D721Med (cell line): ENCODE results near the gene OR7G3.

Source experiments
- DNase-seq: peaks from one replicate; pipeline ENCODE4 v3.0.0; 2011; ENCODE audit warnings: low spot score; ENCODE audit not compliant: insufficient read length
- FAIRE-seq: peaks from 2 replicates; lab custom pipeline; 2011; peaks lifted over from hg19 to GRCh38; lab: Jason Lieb, UNC
- TF ChIP-seq, protein P1 (sequence below): IDR thresholded peaks from 2 replicates; pipeline ENCODE4 v1.5.1; 2012; ENCODE audit warnings: mild to moderate bottlenecking, control low read depth; ENCODE audit not compliant: insufficient read depth; ENCODE audit errors: missing control alignments

OR7G3 gene

DNA sequence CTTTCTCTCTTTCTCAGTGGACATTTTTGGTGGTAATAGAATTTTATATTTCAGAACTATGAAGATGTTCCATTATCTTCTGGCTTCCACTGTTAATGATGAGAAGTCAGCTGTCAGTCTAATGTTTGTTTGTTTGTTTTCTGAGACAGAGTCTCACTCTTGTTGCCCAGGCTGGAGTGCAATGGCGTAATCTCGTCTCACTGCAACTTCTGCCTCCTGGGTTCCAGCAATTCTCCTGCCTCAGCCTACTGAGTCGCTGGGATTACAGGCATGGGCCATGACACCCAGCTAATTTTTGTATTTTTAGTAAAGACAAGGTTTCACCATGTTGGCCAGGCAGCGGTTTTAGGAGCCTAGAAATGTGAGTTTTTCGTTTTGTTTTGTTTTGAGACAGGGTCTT, 18.2 kb upstream of the OR7G3 start:
- FAIRE-seq: no peak
- TF ChIP-seq, protein P1, sequence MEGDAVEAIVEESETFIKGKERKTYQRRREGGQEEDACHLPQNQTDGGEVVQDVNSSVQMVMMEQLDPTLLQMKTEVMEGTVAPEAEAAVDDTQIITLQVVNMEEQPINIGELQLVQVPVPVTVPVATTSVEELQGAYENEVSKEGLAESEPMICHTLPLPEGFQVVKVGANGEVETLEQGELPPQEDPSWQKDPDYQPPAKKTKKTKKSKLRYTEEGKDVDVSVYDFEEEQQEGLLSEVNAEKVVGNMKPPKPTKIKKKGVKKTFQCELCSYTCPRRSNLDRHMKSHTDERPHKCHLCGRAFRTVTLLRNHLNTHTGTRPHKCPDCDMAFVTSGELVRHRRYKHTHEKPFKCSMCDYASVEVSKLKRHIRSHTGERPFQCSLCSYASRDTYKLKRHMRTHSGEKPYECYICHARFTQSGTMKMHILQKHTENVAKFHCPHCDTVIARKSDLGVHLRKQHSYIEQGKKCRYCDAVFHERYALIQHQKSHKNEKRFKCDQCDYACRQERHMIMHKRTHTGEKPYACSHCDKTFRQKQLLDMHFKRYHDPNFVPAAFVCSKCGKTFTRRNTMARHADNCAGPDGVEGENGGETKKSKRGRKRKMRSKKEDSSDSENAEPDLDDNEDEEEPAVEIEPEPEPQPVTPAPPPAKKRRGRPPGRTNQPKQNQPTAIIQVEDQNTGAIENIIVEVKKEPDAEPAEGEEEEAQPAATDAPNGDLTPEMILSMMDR: no peak
- DNase-seq: no peak

DNA sequence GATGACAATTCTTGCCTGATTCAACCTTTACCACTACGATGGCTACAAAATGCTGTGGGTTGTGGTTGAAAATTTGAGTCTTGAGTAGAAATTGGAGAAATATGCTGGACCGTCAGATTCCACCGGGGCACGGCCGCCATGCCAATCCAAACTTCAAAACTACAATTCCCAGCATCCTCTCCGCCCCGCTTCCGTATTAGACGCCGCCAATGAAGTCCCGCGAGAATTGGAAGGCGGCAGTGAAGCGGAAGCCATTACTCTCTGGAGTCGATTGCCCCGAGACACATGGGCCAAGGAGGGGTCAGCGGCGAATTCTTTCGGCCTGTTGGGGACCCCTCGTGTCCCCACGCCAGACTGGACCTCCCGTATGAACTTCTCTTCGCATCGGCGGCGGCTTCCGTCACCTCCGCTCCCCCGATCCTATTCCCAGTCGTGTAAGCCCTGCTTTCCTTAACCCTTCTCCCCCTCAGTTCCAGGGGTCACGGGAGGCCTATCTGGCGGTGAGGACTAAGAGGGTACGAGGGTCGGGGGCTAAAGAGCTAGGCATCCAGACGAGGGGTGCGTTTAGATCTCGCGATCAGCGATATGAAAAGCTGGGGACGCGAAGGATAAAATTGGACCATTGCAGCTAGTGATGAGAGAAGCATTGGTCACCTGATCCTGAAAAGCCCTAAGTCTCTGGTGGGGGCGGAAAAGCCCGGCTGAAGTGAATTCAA, 13.6 kb upstream of the OR7G3 start, which contains the start of gene ZNF317:
Gene ZNF317, plus strand, starts transcription at position 239 of the 716 bp plus-strand sequence. CDS start 15,620 bp downstream, outside the sequence.
- FAIRE-seq: no peak
- TF ChIP-seq, protein P1: no peak
- peak; percentile 59 for DNase-seq

- FAIRE-seq (peak; percentile 16), DNase-seq (no peak)
- TF ChIP-seq, protein P1: no peak
Measured at GRCh38 chr19:9139609-9140158, 12.9 kb upstream of the OR7G3 start.

- no peak for FAIRE-seq
- TF ChIP-seq, protein P1: no peak
Measured at GRCh38 chr19:9132422-9132821, 5.7 kb upstream of the OR7G3 start.

GRCh38 chr19:9130965-9131364, 4.2 kb upstream of the OR7G3 start:
- no peak for FAIRE-seq
- TF ChIP-seq, protein P1: no peak
- no peak for DNase-seq

More at GRCh38 chr19:9132422-9132821, 5.7 kb upstream of the OR7G3 start:
- DNase-seq: no peak

DNA sequence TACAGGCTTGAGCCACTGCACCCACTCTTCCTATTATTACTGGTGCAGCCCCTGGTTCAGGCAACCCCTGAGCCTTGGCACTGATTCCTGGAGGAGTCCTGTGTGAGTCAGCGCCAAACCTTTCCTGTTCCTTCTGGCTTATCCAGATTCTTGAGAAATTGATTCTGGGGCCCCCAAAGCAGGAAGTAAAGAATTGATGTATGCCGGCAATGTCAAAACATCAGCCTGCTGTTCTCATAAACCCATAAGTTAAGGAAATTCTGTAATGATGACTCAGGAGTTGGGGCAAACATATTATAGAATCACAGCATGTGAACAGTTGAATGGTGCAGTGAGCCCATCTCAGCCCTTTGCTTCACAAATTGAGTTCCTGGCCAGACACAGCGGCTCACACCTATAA, 1.4 kb upstream of the OR7G3 start:
- no peak for DNase-seq
- no peak for FAIRE-seq

More for the DNA sequence above, 1.4 kb upstream of the OR7G3 start:
- TF ChIP-seq, protein P1: no peak
